Measurements from ENCODE around the gene KRT4. TPM values are rescaled to one million over a fixed set of nuclear protein-coding genes. Genes with fewer than 3 reads are reported as not detected.
"Not testable (repeated sequence)": the region's sequence is repeated elsewhere in the genome, so short reads cannot be mapped to it uniquely, and the experiment has no call there.

KRT4 gene
- total RNA-seq: not detected

DNA sequence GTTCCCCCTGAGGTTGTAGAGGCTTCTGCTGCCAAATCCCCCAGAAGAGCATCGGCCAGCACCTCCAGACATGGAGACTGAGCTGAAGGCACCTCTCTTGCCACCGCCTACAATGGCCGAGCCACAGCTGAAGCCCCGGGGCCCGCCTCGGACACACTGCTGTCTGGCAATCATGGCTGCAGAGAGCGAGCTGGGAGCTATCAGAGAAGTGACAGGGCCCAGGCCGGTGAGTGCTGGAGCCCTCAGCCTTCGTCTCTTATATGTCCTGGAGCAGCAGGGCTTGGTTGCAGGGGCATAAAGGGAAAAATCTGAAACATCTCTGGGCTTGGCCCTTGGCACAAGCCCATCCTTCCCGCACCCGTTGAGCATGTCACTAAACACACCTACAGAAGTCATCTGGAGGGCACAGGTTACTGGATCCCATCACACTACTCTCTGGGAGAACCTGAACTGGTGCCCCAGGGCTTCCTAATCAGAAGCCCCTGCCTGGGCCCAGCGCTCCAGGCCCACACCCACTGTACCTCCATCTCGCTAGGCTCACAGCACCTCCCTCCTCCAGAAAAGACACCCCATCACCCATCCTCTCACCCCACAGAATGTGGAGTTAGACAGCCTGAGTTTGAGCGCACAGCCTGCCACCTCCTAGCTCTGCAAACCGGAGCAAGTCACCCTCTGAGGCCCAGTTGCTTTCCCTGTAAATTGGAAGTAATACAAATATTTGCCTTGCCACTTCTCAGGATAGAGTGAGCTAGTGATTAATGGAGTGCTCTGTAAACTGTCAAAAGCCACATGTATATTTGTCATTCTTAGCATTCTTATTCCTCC, at the start of gene KRT4:
Gene KRT4 (minus strand): TSS at position 232 of the 825 bp plus-strand sequence. CDS start 58 bp downstream, at position 174.
- POLR2A ChIA-PET: interaction anchor here (0.5 kb wide), 1 partner anchor 65 kb away, joined by 5 read pairs; no protein-coding TSS in a partner anchor
- no peak within 1 kb of the TSS for H3K27ac Mint-ChIP-seq
- CTCF ChIA-PET: interaction anchor here (0.6 kb wide), 1 partner anchor 814 kb away, joined by 3 read pairs; no protein-coding TSS in a partner anchor
- H3K36me3 Mint-ChIP-seq (ENCODE audit: low read depth): no peaks in the 10 kb centered on the region
- H3K4me1 Mint-ChIP-seq: peaks cover 11% of the 10 kb centered on the region
- no peak within 1 kb of the TSS for H3K4me3 Mint-ChIP-seq
- DNase-seq: no peak
- H3K27me3 Mint-ChIP-seq: no peaks in the 10 kb centered on the region
- no peaks in the 10 kb centered on the region for H3K9me3 Mint-ChIP-seq

DNA sequence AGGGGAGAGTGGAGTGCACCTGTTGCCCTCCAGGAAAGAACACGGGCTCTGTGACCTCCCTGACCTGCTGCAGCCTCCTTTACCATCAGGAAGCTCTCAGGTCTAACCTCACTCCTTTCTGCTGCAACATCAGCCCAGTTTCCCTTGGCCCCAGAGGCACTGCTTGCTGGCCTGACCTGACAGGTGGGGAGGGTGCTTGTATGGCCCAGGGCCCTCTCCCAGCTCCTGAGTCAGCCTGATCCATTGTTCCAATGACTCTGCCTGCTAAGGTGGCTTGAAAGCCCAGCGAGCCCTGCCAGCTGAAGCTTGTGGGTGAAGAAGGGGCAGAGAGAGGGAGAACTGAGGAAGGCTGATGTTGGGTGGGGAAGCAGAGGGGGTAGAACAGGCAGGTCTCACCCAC, 48.1 kb upstream of the KRT4 start:
- ChIA-PET CTCF (interaction anchor here (1.6 kb wide), 1 partner anchor 18 kb away, joined by 5 read pairs; no protein-coding TSS in a partner anchor), POLR2A (no interaction called here)
- H3K9me3 Mint-ChIP-seq: no peaks in the 10 kb centered on the region
- DNase-seq: no peak
- peaks cover 3% of the 10 kb centered on the region for H3K4me1 Mint-ChIP-seq
- no peak overlapping the region for H3K4me3 Mint-ChIP-seq
- H3K27me3 Mint-ChIP-seq: no peaks in the 10 kb centered on the region
- H3K27ac Mint-ChIP-seq: no peak overlapping the region
- H3K36me3 Mint-ChIP-seq (ENCODE audit: low read depth): no peaks in the 10 kb centered on the region

DNA sequence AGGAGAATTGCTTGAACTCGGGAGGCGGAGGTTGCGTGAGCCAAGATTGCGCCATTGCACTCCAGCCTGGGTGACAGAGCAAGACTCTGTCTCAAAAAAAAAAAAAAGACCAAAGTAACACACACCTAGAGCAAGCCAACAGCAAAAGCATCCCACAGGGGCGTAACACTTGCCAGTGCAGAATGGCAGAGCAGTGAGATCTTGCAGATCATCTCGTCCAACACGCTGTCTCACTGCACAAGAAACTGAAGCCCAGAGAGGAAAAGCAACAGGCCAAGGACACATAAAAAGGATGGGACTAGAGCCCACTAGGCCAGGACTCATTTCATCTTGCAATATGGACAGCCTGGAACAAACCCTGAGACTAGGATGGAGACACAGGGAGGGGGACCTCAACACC, 47.6 kb upstream of the KRT4 start:
- no peak overlapping the region for H3K4me3 Mint-ChIP-seq
- H3K9me3 Mint-ChIP-seq: no peaks in the 10 kb centered on the region
- ChIA-PET POLR2A (no interaction called here), CTCF (interaction anchor here (1.6 kb wide), 1 partner anchor 18 kb away, joined by 5 read pairs; no protein-coding TSS in a partner anchor)
- no peak for DNase-seq
- H3K36me3 Mint-ChIP-seq (ENCODE audit: low read depth): no peaks in the 10 kb centered on the region
- H3K27me3 Mint-ChIP-seq: peaks cover 3% of the 10 kb centered on the region
- H3K4me1 Mint-ChIP-seq: peaks cover 2% of the 10 kb centered on the region
- H3K27ac Mint-ChIP-seq: no peak overlapping the region

DNA sequence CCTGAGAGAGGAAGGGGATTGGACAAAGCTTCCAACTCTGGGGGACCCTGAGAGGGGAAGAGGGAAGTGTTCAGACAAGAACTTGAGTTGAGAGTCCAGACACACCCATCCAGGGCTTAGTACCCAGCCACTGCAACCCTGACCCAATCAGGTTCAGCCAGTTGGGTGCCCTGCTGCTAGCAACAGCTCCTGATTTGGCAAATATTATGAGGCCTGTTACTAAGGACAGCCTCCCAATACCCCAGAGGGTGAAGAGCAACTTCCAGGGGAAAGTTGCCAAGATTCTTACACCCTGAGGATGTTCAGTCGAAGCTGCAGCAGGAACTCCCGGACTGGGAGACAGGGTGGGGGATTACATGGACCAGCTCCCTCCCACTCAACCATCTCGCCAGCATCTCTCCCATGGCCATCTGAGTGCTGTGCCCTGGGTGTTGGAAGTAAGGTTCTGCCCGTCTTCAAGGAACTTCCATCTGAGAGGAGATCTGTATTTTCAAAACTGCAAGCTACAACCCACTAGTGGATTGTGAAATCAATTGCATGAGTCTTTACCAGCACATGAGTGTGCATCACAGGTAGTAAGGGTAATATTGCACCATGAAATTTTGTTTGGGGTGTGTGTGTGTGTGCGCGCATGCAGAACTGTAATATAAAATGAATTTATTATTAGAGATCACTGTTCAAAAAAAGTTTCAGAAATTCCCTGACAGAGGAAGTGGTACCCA, 46.3 kb upstream of the KRT4 start:
- Mint-ChIP-seq H3K9me3 (no peaks in the 10 kb centered on the region), H3K4me3 (no peak overlapping the region), H3K4me1 (peaks cover 2% of the 10 kb centered on the region), H3K27ac (no peak overlapping the region), H3K27me3 (peaks cover 7% of the 10 kb centered on the region), H3K36me3 (ENCODE audit: low read depth) (no peaks in the 10 kb centered on the region)
- POLR2A ChIA-PET: no interaction called here
- CTCF ChIA-PET: interaction anchor here (1.1 kb wide), 1 partner anchor 19 kb away, joined by 3 read pairs; no protein-coding TSS in a partner anchor
- no peak for DNase-seq

DNA sequence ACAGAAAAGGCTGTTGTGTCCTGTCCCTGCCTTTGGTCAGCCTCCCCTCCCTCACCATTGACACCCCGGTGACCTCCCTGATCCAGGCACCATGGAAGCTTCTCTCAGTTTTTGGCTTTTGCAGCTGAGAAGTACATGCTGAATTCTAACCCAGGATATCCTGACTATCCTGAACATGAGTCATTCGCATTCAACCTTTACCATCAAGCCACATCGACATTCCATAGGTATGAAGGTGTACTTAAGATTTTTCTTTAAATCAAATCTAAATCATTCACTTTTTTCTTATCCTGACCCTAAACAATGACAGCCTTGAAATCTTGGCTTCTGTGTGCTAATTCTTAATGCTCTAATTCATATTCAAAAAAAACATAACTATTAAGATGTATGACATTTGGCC, 43.6 kb upstream of the KRT4 start:
- POLR2A ChIA-PET: no interaction called here
- Mint-ChIP-seq H3K36me3 (ENCODE audit: low read depth) (no peaks in the 10 kb centered on the region), H3K9me3 (no peaks in the 10 kb centered on the region), H3K27me3 (peaks cover 16% of the 10 kb centered on the region), H3K27ac (no peak overlapping the region), H3K4me1 (peaks cover 2% of the 10 kb centered on the region), H3K4me3 (no peak overlapping the region)
- CTCF ChIA-PET: interaction anchor here (0.6 kb wide), 1 partner anchor 117 kb away, joined by 3 read pairs; no protein-coding TSS in a partner anchor
- DNase-seq: no peak

DNA sequence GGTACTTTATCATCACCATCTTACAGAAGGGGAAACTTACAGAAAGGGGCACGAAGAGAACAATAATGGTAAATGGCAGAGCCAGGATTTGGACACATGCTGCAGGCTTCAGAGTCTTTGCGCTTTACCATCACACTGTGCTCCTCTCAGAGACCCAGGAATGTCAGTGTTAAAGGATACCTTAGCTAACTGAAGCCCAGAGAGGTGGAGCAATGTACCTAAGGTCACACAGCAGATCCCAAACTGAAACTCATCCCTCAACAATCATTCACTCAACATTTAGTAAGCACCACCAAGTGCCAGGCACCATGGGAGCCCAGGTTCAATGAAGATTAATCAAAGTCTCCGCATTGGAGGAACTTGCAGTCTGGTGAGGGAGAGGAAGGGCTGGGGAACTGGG, 42.9 kb upstream of the KRT4 start:
- Mint-ChIP-seq H3K36me3 (ENCODE audit: low read depth) (no peaks in the 10 kb centered on the region), H3K27me3 (peaks cover 16% of the 10 kb centered on the region), H3K27ac (no peak overlapping the region), H3K4me1 (peaks cover 2% of the 10 kb centered on the region), H3K4me3 (no peak overlapping the region), H3K9me3 (no peaks in the 10 kb centered on the region)
- DNase-seq: no peak
- ChIA-PET CTCF (interaction anchor here (0.6 kb wide), 1 partner anchor 117 kb away, joined by 3 read pairs; no protein-coding TSS in a partner anchor), POLR2A (no interaction called here)

DNA sequence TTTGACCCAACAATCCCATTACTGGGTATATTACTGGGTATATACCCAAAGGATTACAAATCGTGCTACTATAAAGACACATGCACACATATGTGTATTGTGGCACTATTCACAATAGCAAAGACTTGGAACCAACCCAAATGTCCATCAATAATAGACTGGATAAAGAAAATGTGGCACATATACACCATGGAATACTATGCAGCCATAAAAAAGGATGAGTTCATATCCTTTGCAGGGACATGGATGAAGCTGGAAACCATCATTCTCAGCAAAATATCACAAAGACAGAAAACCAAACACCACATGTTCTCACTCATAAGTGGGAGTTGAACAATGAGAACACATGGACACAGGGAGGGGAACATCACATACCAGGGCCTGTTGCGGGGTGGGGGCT, 42.2 kb upstream of the KRT4 start:
- H3K27ac Mint-ChIP-seq; H3K9me3 Mint-ChIP-seq; H3K4me1 Mint-ChIP-seq; CTCF ChIA-PET; H3K4me3 Mint-ChIP-seq; DNase-seq; POLR2A ChIA-PET; H3K36me3 Mint-ChIP-seq (ENCODE audit: low read depth): not testable (repeated sequence)
- H3K27me3 Mint-ChIP-seq: peaks cover 16% of the 10 kb centered on the region

DNA sequence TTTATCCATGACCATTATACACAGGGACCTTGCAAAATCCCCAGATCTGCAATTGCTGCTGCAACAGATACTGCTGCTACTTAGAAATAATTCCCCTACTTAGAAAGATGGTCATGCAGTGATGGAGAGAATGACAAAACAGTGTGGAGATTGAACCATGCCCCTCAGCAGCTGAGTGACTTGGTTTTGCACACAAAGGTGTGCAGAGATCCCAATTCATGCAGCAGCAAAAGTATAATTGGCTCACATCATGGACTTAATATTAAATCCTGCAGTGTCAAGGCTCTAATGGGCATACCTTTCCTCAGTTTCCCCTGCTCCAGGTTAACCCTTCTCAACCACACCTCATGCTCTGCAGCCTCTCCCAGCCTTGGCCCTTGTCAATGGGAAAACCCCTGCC, 37.9 kb upstream of the KRT4 start:
- Mint-ChIP-seq H3K27ac (no peak overlapping the region), H3K9me3 (no peaks in the 10 kb centered on the region), H3K27me3 (peaks cover 14% of the 10 kb centered on the region), H3K4me3 (no peak overlapping the region), H3K36me3 (ENCODE audit: low read depth) (no peaks in the 10 kb centered on the region), H3K4me1 (no peaks in the 10 kb centered on the region)
- ChIA-PET CTCF (no interaction called here), POLR2A (no interaction called here)
- DNase-seq: no peak

DNA sequence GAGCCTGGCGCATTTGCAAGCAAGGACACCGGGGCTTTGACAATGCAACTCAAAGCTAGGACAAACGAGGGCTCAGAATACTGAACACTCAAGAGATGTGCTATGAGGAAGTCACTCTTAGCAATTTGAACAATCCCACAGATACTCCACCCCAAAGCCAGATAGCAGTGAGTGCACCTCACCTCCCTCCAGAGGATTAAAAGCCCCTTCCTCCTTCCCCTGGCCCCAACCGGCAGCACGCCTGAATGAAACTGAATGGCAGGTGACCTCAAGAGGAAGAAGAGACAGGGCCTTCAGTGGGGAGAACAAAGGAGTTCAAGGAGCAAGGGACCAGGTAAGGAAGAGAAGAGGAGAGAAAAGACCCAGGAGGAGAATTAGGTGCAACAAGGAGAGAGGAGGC, 36.8 kb upstream of the KRT4 start:
- CTCF ChIA-PET: no interaction called here
- Mint-ChIP-seq H3K27ac (no peak overlapping the region), H3K4me3 (no peak overlapping the region), H3K9me3 (no peaks in the 10 kb centered on the region), H3K27me3 (peaks cover 11% of the 10 kb centered on the region), H3K36me3 (ENCODE audit: low read depth) (no peaks in the 10 kb centered on the region), H3K4me1 (no peaks in the 10 kb centered on the region)
- POLR2A ChIA-PET: no interaction called here
- no peak for DNase-seq

DNA sequence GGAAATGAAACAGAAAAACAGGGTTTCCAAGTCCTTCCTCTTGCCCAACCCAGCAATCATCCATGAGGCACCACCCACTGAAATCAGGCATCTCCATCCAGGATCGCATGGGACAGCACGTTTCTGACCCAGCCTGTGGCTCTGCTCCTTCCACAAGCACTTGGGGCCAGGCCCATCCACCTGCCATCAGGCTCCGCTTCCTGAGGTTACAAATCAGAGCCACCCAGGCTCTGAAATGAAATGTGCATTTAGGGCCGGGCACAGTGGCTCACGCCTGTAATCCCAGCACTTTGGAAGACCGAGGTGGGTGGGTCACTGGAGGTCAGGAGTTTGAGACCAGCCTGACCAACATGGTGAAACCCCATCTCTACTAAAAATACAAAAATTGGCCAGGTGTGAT, 35.6 kb upstream of the KRT4 start:
- Mint-ChIP-seq H3K4me3 (no peak overlapping the region), H3K4me1 (no peaks in the 10 kb centered on the region), H3K36me3 (ENCODE audit: low read depth) (no peaks in the 10 kb centered on the region), H3K9me3 (no peaks in the 10 kb centered on the region), H3K27me3 (peaks cover 4% of the 10 kb centered on the region), H3K27ac (no peak overlapping the region)
- ChIA-PET CTCF (no interaction called here), POLR2A (no interaction called here)
- DNase-seq: no peak

DNA sequence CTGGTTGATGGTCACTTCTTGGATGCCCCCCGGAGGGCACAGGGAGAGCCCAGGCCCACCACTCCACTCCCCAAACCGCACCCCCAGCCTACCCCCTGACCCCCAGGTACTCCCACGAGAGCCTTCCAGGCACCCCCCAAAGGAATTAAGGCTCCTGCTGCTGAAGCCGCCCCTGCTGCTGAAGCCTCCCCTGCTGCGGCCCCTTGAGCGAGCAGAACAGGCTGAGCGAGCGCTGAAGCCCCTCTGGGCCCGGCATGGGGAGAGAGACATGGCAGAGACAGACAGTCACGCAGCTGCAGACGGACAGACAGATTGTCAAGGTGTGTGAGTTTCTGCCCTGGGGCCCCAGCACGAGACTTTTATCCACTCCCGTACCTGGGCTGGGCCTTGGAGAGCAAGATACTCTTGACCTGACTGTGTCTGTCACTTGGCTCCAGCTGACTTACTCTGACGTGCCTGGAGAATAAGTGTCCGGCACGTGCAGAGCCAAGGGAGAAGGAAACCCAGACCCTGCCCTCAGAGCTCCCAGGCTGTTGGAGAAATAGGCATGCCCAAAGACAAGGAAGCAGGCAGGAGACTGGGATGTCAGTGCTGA, 34.8 kb upstream of the KRT4 start, which contains the start of gene KRT78:
Gene KRT78 (minus strand): TSS at position 334 of the 595 bp plus-strand sequence. CDS start 64 bp downstream, at position 270.
- no peak within 1 kb of the TSS for H3K27ac Mint-ChIP-seq
- H3K27me3 Mint-ChIP-seq: peaks cover 3% of the 10 kb centered on the region
- ChIA-PET POLR2A (no interaction called here), CTCF (interaction anchor here (0.6 kb wide), 1 partner anchor 37 kb away, joined by 3 read pairs; no protein-coding TSS in a partner anchor)
- DNase-seq: no peak
- no peaks in the 10 kb centered on the region for H3K36me3 Mint-ChIP-seq (ENCODE audit: low read depth)
- no peak within 1 kb of the TSS for H3K4me3 Mint-ChIP-seq
- no peaks in the 10 kb centered on the region for H3K9me3 Mint-ChIP-seq
- no peaks in the 10 kb centered on the region for H3K4me1 Mint-ChIP-seq

DNA sequence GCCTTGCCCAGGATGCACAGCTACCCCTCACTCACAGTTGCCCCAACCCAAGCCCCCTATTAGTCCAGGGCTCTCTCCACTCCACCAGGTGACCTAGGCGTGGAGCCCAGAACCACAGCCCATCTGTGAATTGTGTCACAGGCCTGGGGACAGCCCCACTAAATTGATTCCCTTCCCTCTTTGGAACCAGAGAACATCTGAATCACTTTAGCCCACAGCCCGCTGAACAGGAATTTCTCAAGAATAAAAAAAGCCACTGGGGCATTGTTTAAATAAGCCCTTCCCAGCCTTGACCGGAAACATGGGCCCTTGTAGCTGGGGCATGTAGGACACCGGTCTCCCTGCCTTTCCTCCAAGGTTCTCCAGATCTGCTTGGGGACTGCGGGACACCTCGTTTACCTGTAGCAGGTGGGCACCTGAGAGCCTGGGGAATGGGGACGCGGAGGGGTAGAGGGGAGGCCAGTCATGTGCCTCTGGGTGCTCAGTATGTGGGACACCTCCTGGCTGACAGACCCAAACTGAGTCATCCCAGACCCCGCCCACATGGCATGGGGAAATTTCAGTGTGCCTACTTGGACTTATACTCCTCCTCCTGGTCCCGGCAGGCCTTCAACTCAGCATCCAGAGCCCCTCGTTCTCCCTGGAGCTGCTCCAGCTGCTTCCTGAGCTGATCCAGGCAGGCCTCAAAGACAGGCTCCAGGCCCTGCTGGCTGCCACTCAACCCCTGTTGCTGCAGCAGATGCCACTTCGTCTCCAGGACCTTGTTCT, 33.6 kb upstream of the KRT4 start:
- Mint-ChIP-seq H3K4me1 (peaks cover 1% of the 10 kb centered on the region), H3K27me3 (no peaks in the 10 kb centered on the region), H3K4me3 (no peak overlapping the region), H3K36me3 (ENCODE audit: low read depth) (no peaks in the 10 kb centered on the region), H3K9me3 (no peaks in the 10 kb centered on the region), H3K27ac (no peak overlapping the region)
- CTCF ChIA-PET: no interaction called here
- DNase-seq: no peak
- POLR2A ChIA-PET: no interaction called here

Data from activated CD4-positive, alpha-beta T cell treated with anti-CD3 and anti-CD28 coated beads, Interleukin-2, amount 10 ng/mL, durations not matched to agents 7 days and 5 days (primary cell).